ENCODE results near the gene ALPG.

Gene ALPG

GRCh38 chr2:232457121-232458011, 50.7 kb downstream of the ALPG start:
- Mint-ChIP-seq H3K4me1 (no peaks in the 10 kb centered on the region), H3K36me3 (ENCODE audit: low read depth) (no peaks in the 10 kb centered on the region), H3K27me3 (peaks cover 4% of the 10 kb centered on the region), H3K9me3 (no peaks in the 10 kb centered on the region), H3K27ac (no peak overlapping the region), H3K4me3 (no peak overlapping the region)
- ATAC-seq (no peak), DNase-seq (no peak)

- DNase-seq (no peak), ATAC-seq (no peak)
- Mint-ChIP-seq H3K9me3 (no peaks in the 10 kb centered on the region), H3K36me3 (ENCODE audit: low read depth) (no peaks in the 10 kb centered on the region), H3K27ac (no peak overlapping the region), H3K27me3 (peaks cover 4% of the 10 kb centered on the region), H3K4me3 (no peak overlapping the region), H3K4me1 (no peaks in the 10 kb centered on the region)
Measured at GRCh38 chr2:232458051-232458660, 51.5 kb downstream of the ALPG start.

GRCh38 chr2:232458661-232459418, 52.2 kb downstream of the ALPG start:
- no peak overlapping the region for H3K27ac Mint-ChIP-seq
- H3K9me3 Mint-ChIP-seq = no peaks in the 10 kb centered on the region
- no peaks in the 10 kb centered on the region for H3K36me3 Mint-ChIP-seq (ENCODE audit: low read depth)
- ATAC-seq (no peak), DNase-seq (no peak)
- no peak overlapping the region for H3K4me3 Mint-ChIP-seq
- H3K4me1 Mint-ChIP-seq = no peaks in the 10 kb centered on the region
- peaks cover 4% of the 10 kb centered on the region for H3K27me3 Mint-ChIP-seq

- Mint-ChIP-seq H3K9me3 (no peaks in the 10 kb centered on the region), H3K36me3 (ENCODE audit: low read depth) (no peaks in the 10 kb centered on the region), H3K4me1 (no peaks in the 10 kb centered on the region), H3K27ac (no peak overlapping the region), H3K4me3 (no peak overlapping the region), H3K27me3 (peaks cover 4% of the 10 kb centered on the region)
- ATAC-seq (no peak), DNase-seq (no peak)
Measured at GRCh38 chr2:232459419-232460035, 52.9 kb downstream of the ALPG start.

- H3K27me3 Mint-ChIP-seq = peaks cover 4% of the 10 kb centered on the region
- H3K36me3 Mint-ChIP-seq (ENCODE audit: low read depth) = no peaks in the 10 kb centered on the region
- DNase-seq (no peak), ATAC-seq (no peak)
- H3K4me3 Mint-ChIP-seq = no peak overlapping the region
- no peak overlapping the region for H3K27ac Mint-ChIP-seq
- no peaks in the 10 kb centered on the region for H3K4me1 Mint-ChIP-seq
- no peaks in the 10 kb centered on the region for H3K9me3 Mint-ChIP-seq
Measured at GRCh38 chr2:232460171-232460570, 53.5 kb downstream of the ALPG start.

All from activated naive CD8-positive, alpha-beta T cell treated with anti-CD3 and anti-CD28 coated beads, Interleukin-2, amount 50 U/mL, for 24 hours (primary cell).